GM23338 (cell line): ENCODE measurements around the gene CACNA1C. TPM values are rescaled to one million over a fixed set of nuclear protein-coding genes. Genes with fewer than 3 reads are reported as not detected.

ENCODE experiments used
- ATAC-seq: fragments of 200-7000 bp; cut with Tn5 transposase; 3 replicates; pipeline ENCODE4 v1.9.1; 2020
- DNase-seq: peaks from one replicate; pipeline ENCODE4 v3.0.0-alpha.2; 2015; ENCODE audit warnings: low spot score
- H2AFZ ChIP-seq: fragments of 200-600 bp; sonication (generic); 2 replicates; pipeline ENCODE4 v1.8.0; 2016; ENCODE audit warnings: antibody characterized with exemption, mild to moderate bottlenecking, moderate library complexity
- H3F3A ChIP-seq: fragments of 200-600 bp; sonication (generic); replicated peaks from 2 replicates; pipeline ENCODE4 v1.8.0; 2017; ENCODE audit warnings: antibody characterized with exemption, mixed run types, low read depth
- H3K27ac ChIP-seq: fragments of 200-600 bp; sonication (generic); 2 replicates; pipeline ENCODE4 v1.6.1; 2016; ENCODE audit warnings: low read depth
- H3K27me3 ChIP-seq: fragments of 200-600 bp; sonication (generic); 2 replicates; pipeline ENCODE4 v1.8.0; 2016; ENCODE audit warnings: mild to moderate bottlenecking, mixed run types, moderate library complexity; ENCODE audit not compliant: insufficient read depth
- H3K36me3 ChIP-seq: fragments of 200-600 bp; sonication (generic); 2 replicates; pipeline ENCODE4 v1.8.0; 2016; ENCODE audit warnings: mild to moderate bottlenecking; ENCODE audit not compliant: insufficient read depth
- H3K4me1 ChIP-seq: fragments of 200-600 bp; sonication (generic); 2 replicates; pipeline ENCODE4 v1.8.0; 2016; ENCODE audit warnings: mild to moderate bottlenecking, moderate library complexity; ENCODE audit not compliant: insufficient read depth
- H3K4me2 ChIP-seq: fragments of 200-600 bp; sonication (generic); 2 replicates; pipeline ENCODE4 v1.7.1; 2017; ENCODE audit warnings: mixed run types
- H3K4me3 ChIP-seq: fragments of 200-600 bp; sonication (generic); 2 replicates; pipeline ENCODE4 v1.6.1; 2016; ENCODE audit warnings: mixed run types
- H3K79me2 ChIP-seq: fragments of 200-600 bp; sonication (generic); replicated peaks from 2 replicates; pipeline ENCODE4 v1.8.0; 2017; ENCODE audit warnings: mild to moderate bottlenecking; ENCODE audit not compliant: insufficient read depth
- H3K9me2 ChIP-seq: fragments of 200-600 bp; sonication (generic); 2 replicates; pipeline ENCODE4 v1.8.0; 2017; ENCODE audit not compliant: insufficient read depth
- H4K20me1 ChIP-seq: fragments of 200-600 bp; sonication (generic); replicated peaks from 2 replicates; pipeline ENCODE4 v1.8.0; 2017; ENCODE audit warnings: mild to moderate bottlenecking; ENCODE audit not compliant: insufficient read depth
- H3K27ac Mint-ChIP-seq: 2 replicates; pipeline ENCODE4 v1.8.0; 2020; ENCODE audit warnings: inconsistent platforms, mild to moderate bottlenecking, moderate library complexity, mixed read lengths
- H3K27me3 Mint-ChIP-seq: 3 replicates; pipeline ENCODE4 v1.8.0; 2022; ENCODE audit warnings: low read depth, mild to moderate bottlenecking, moderate library complexity, mixed read lengths, inconsistent platforms; ENCODE audit not compliant: insufficient read depth, poor library complexity
- H3K36me3 Mint-ChIP-seq: 3 replicates; pipeline ENCODE4 v1.8.0; 2021; ENCODE audit warnings: low read depth, mild to moderate bottlenecking, inconsistent platforms, moderate library complexity, mixed read lengths
- H3K4me1 Mint-ChIP-seq: 3 replicates; pipeline ENCODE4 v1.8.0; 2020; ENCODE audit warnings: mild to moderate bottlenecking, inconsistent platforms, mixed read lengths
- H3K4me3 Mint-ChIP-seq: 3 replicates; pipeline ENCODE4 v1.8.0; 2021; ENCODE audit warnings: moderate library complexity, mild to moderate bottlenecking, inconsistent platforms, mixed read lengths
- H3K9me3 Mint-ChIP-seq: 3 replicates; pipeline ENCODE4 v1.8.0; 2020; ENCODE audit warnings: moderate library complexity, mild to moderate bottlenecking, inconsistent platforms, mixed read lengths
- CREB1 ChIP-seq: fragments of 250-450 bp; sonication (Bioruptor Pico); IDR thresholded peaks from 2 replicates; pipeline ENCODE4 v1.5.0; 2020; ENCODE audit warnings: low read depth, mild to moderate bottlenecking, moderate library complexity
- CTCF ChIP-seq, 2 experiments: fragments of 200-600 bp in 1 of 2; sonication (generic) in 1 of 2; conservative IDR thresholded peaks; 2 replicates each; pipeline versions ENCODE4 v1.5.1 to v1.6.1; 2016 to 2017; ENCODE audit warnings: antibody characterized with exemption in 2 of 2, low read depth in 2 of 2, mild to moderate bottlenecking in 2 of 2, moderate library complexity in 1 of 2
- ETS1 ChIP-seq: IDR thresholded peaks from 2 replicates; pipeline ENCODE4 v1.6.1; 2016; ENCODE audit warnings: antibody characterized with exemption
- EZH2 ChIP-seq: fragments of 200-600 bp; sonication (generic); IDR thresholded peaks from one replicate; pipeline ENCODE4 v1.8.0; 2017; ENCODE audit warnings: antibody characterized with exemption, mild to moderate bottlenecking, low read depth; ENCODE audit not compliant: unreplicated experiment
- EZH2phosphoT487 ChIP-seq: fragments of 200-600 bp; sonication (generic); IDR thresholded peaks from one replicate; pipeline ENCODE4 v1.8.1; 2018; ENCODE audit warnings: antibody characterized with exemption; ENCODE audit not compliant: unreplicated experiment
- JUNB ChIP-seq: IDR thresholded peaks from one replicate; pipeline ENCODE4 v1.6.1; 2016; ENCODE audit warnings: antibody characterized with exemption; ENCODE audit not compliant: unreplicated experiment
- NANOG ChIP-seq: IDR thresholded peaks from 2 replicates; pipeline ENCODE4 v1.6.1; 2016; ENCODE audit warnings: antibody characterized with exemption, borderline replicate concordance
- POLR2AphosphoS5 ChIP-seq: IDR thresholded peaks from 2 replicates; pipeline ENCODE4 v1.6.1; 2016; ENCODE audit warnings: antibody characterized with exemption, low read depth
- REST ChIP-seq: IDR thresholded peaks from one replicate; pipeline ENCODE4 v1.6.1; 2018; ENCODE audit warnings: antibody characterized with exemption; ENCODE audit not compliant: unreplicated experiment
- STAT1 ChIP-seq: IDR thresholded peaks from one replicate; pipeline ENCODE4 v1.6.1; 2016; ENCODE audit warnings: antibody characterized with exemption; ENCODE audit not compliant: unreplicated experiment
- ZNF114 ChIP-seq: fragments of 250-450 bp; sonication (Bioruptor Pico); IDR thresholded peaks from 2 replicates; pipeline ENCODE4 v1.5.0; 2020; ENCODE audit warnings: mild to moderate bottlenecking, moderate library complexity
- ZNF331 ChIP-seq: fragments of 250-450 bp; sonication (Bioruptor Pico); IDR thresholded peaks from 2 replicates; pipeline ENCODE4 v1.5.0; 2020; ENCODE audit warnings: low read depth, mild to moderate bottlenecking, moderate library complexity
- ZNF462 ChIP-seq: fragments of 250-450 bp; sonication (Bioruptor Pico); IDR thresholded peaks from 2 replicates; pipeline ENCODE4 v1.5.0; 2020; ENCODE audit warnings: mild to moderate bottlenecking, moderate library complexity
- polyA plus RNA-seq: library from polyadenylated mRNA; unstranded; fragments of >200 nt; fragmentation: Nextera tagmentation; extraction: Ambion mirVana; gene quantifications from 2 replicates; pipeline ENCODE4 v1.2.1, GENCODE V29; 2016
- total RNA-seq: library from RNA; depleted of rRNA; stranded (reverse); fragments of >200 nt; shearing (Covaris generic); gene quantifications from 2 replicates; pipeline ENCODE4 v1.2.3, GENCODE V29; 2014

CACNA1C gene
- total and polyA plus RNA-seq, 2 experiments from 2014 or later, result 0.78 to 2.1 TPM

GRCh38 chr12:2163177-2163941 is 110.6 kb downstream of the CACNA1C start:
- no peak overlapping the region for H3K4me2 ChIP-seq
- Mint-ChIP-seq H3K27ac (no peak overlapping the region), H3K9me3 (peaks cover 14% of the 10 kb centered on the region; the same call in 2 of the 3 replicates), H3K4me3 (no peak overlapping the region), H3K27me3 (no peaks in the 10 kb centered on the region), H3K36me3 (no peaks in the 10 kb centered on the region), H3K4me1 (peaks cover 12% of the 10 kb centered on the region; the same call in 2 of the 3 replicates)
- H3K36me3 ChIP-seq, result no peaks in the 10 kb centered on the region
- ATAC-seq, result no peak
- no peak for DNase-seq
- H3K79me2 ChIP-seq, result no peaks in the 10 kb centered on the region
- H3K4me3 ChIP-seq, result no peak overlapping the region
- H2AFZ ChIP-seq, result no peak overlapping the region
- no peaks in the 10 kb centered on the region for H4K20me1 ChIP-seq
- H3K27ac ChIP-seq, result no peak overlapping the region
- TF ChIP-seq ZNF462 (CRISPR knock-in tag) (no peak), ETS1 (no peak), CTCF (conservative IDR thresholded peaks at IDR 0.05; ENCODE audit: low read depth in 2 of 2) (no peak), POLR2AphosphoS5 (no peak), NANOG (no peak), EZH2phosphoT487 (no peak), STAT1 (no peak), JUNB (no peak), CREB1 (CRISPR knock-in tag) (no peak), ZNF114 (no peak), REST (no peak), EZH2 (no peak), ZNF331 (CRISPR knock-in tag) (no peak)
- H3K9me2 ChIP-seq, result no peaks in the 10 kb centered on the region
- H3K27me3 ChIP-seq, result no peaks in the 10 kb centered on the region
- H3K4me1 ChIP-seq, result no peaks in the 10 kb centered on the region
- no peaks in the 10 kb centered on the region for H3F3A ChIP-seq
